ENCODE results near the gene FGG.

GRCh38 chr4:154643493-154643892 lies 31.0 kb upstream of the FGG start:
- no peak for TF ChIP-seq POLR2A (IDR thresholded peaks at IDR 0.05; ENCODE audit: control extremely low read depth in 1 of 2, low read depth in 2 of 2, low read length in 2 of 2)
- TF ChIP-seq CTCF (IDR thresholded peaks at IDR 0.05; ENCODE audit: control extremely low read depth in 1 of 3, insufficient read depth in 1 of 3, low read depth in 1 of 3, low read length in 3 of 3): no peak
- TF ChIP-seq SP2 (IDR thresholded peaks at IDR 0.05; ENCODE audit: low read length): no peak
- no peak for TF ChIP-seq HDAC2 (IDR thresholded peaks at IDR 0.05; ENCODE audit: borderline replicate concordance in 1 of 2, low read depth in 2 of 2, low read length in 2 of 2)
- no peak for TF ChIP-seq BACH1 (IDR thresholded peaks at IDR 0.05; ENCODE audit: low read length)
- TF ChIP-seq GTF2F1 (IDR thresholded peaks at IDR 0.05; ENCODE audit: borderline replicate concordance, low read depth, low read length): no peak
- no peak for TF ChIP-seq POLR2AphosphoS5 (IDR thresholded peaks at IDR 0.05; ENCODE audit: low read depth, low read length)
- no peak for TF ChIP-seq CBX5 (IDR thresholded peaks at IDR 0.05; ENCODE audit: low read depth, low read length)
- TF ChIP-seq EZH2 (IDR thresholded peaks at IDR 0.05; ENCODE audit: low read depth, low read length, severe bottlenecking): no peak
- no peak for TF ChIP-seq EP300 (IDR thresholded peaks at IDR 0.05; ENCODE audit: borderline replicate concordance in 1 of 2, low read depth in 2 of 2, low read length in 2 of 2)
- no peak for TF ChIP-seq BRCA1 (IDR thresholded peaks at IDR 0.05; ENCODE audit: low read depth, low read length)
- no peak for TF ChIP-seq TBP (IDR thresholded peaks at IDR 0.05; ENCODE audit: low read depth, low read length)
- no peak for TF ChIP-seq NANOG (IDR thresholded peaks at IDR 0.05; ENCODE audit: insufficient read depth, low read depth, low read length, poor library complexity, severe bottlenecking)
- TF ChIP-seq CEBPB (IDR thresholded peaks at IDR 0.05; ENCODE audit: low read depth, low read length): no peak

Measured in H1 (cell line).